NB4 (cell line): ENCODE measurements around the gene KRTAP10-8.
"Not testable (repeated sequence)": the region's sequence is repeated elsewhere in the genome, so short reads cannot be mapped to it uniquely, and the experiment has no call there.

ENCODE experiments used
- DNase-seq: peaks from one replicate; pipeline ENCODE4 v3.0.0; 2010; ENCODE audit warnings: low read depth
- H3K4me3 ChIP-seq: one replicate; pipeline ENCODE4 v1.5.1; 2011; ENCODE audit warnings: mild to moderate bottlenecking, low read depth, low read length, moderate library complexity
- CTCF ChIP-seq: IDR thresholded peaks from one replicate; pipeline ENCODE4 v1.5.1; 2012; ENCODE audit warnings: low read depth, low read length
- MYC ChIP-seq: IDR thresholded peaks from 2 replicates; pipeline ENCODE4 v1.6.1; 2011; ENCODE audit warnings: low read depth, low read length
- POLR2A ChIP-seq: IDR thresholded peaks from 2 replicates; pipeline ENCODE4 v1.6.1; 2011; ENCODE audit warnings: mild to moderate bottlenecking; ENCODE audit not compliant: insufficient read length; ENCODE audit errors: extremely low read depth
- TF ChIP-seq, protein P1 (sequence below): IDR thresholded peaks from 2 replicates; pipeline ENCODE4 v1.6.1; 2011; ENCODE audit warnings: low read depth, low read length

Gene KRTAP10-8

GRCh38 chr21:44656868-44657267, 45.0 kb downstream of the KRTAP10-8 start:
- H3K4me3 ChIP-seq, result no peak overlapping the region
- TF ChIP-seq, protein P1, sequence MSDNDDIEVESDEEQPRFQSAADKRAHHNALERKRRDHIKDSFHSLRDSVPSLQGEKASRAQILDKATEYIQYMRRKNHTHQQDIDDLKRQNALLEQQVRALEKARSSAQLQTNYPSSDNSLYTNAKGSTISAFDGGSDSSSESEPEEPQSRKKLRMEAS, result no peak
- DNase-seq, result no peak

- no peak for TF ChIP-seq MYC
- TF ChIP-seq POLR2A, result no peak
- TF ChIP-seq CTCF, result no peak
- TF ChIP-seq, protein P1, result no peak
- no peak for DNase-seq
Measured at GRCh38 chr21:44657635-44658540, 46.0 kb downstream of the KRTAP10-8 start, which contains the start of gene KRTAP12-3. Gene KRTAP12-3, plus strand, starts transcription at chr21:44657932. Its CDS starts 48 bp downstream, at chr21:44657980.

GRCh38 chr21:44658541-44658910, 46.6 kb downstream of the KRTAP10-8 start:
- no peak for TF ChIP-seq MYC
- TF ChIP-seq CTCF, result no peak
- no peak for TF ChIP-seq POLR2A
- TF ChIP-seq, protein P1, result no peak
- DNase-seq, result peak; percentile 48

More at GRCh38 chr21:44657635-44658540, 46.0 kb downstream of the KRTAP10-8 start, which contains the start of gene KRTAP12-3:
- H3K4me3 ChIP-seq, result no peak within 1 kb of the TSS

GRCh38 chr21:44658913-44659595, 47.2 kb downstream of the KRTAP10-8 start:
- H3K4me3 ChIP-seq, result no peak overlapping the region
- TF ChIP-seq, protein P1, result no peak
- TF ChIP-seq POLR2A, result no peak
- no peak for TF ChIP-seq MYC
- TF ChIP-seq CTCF, result no peak
- DNase-seq, result peak; percentile 69

More at GRCh38 chr21:44658541-44658910, 46.6 kb downstream of the KRTAP10-8 start:
- H3K4me3 ChIP-seq, result no peak overlapping the region

DNA sequence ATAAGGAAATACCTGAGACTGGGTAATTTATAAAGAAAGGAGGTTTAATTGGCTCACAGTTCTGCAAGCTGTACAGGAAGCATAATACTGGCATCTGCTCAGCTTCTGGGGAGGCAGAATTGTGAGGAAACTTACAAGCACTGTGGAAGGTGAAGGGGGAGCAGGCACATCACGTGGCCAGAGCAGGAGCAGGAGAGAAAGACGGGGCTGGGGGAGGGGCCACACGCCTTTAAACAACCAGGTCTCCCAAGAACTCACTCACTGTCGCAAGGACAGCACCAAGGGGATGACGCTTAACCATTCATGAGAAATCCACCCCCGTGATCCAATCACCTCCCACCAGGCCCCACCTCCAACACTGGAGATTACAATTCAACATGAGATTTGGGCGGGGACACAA, 49.7 kb downstream of the KRTAP10-8 start:
- H3K4me3 ChIP-seq, DNase-seq: not testable (repeated sequence)
